AG08395 (cell line): ENCODE data around the gene OST4.
A peak's percentile ranks its signal among the peaks of the same experiment; 100 is the strongest.
"Not testable (repeated sequence)": the region's sequence is repeated elsewhere in the genome, so short reads cannot be mapped to it uniquely, and the experiment has no call there.

Source experiments
- DNase-seq: peaks from one replicate; pipeline ENCODE4 v3.0.0; 2012; ENCODE audit warnings: mixed read lengths, low spot score

Gene OST4

GRCh38 chr2:27079233-27080139 lies 8.0 kb upstream of the OST4 start:
- peak; percentile 26 for DNase-seq

GRCh38 chr2:27078267-27079194 lies 7.1 kb upstream of the OST4 start, which contains the start of gene EMILIN1:
EMILIN1 (plus strand) TSS chr2:27078615; CDS start chr2:27079066, 451 bp downstream.
- DNase-seq = peak; percentile 90

GRCh38 chr2:27077231-27077630 lies 5.8 kb upstream of the OST4 start:
- no peak for DNase-seq

- DNase-seq = no peak
Measured at GRCh38 chr2:27076323-27076722, 4.9 kb upstream of the OST4 start.

GRCh38 chr2:27075566-27075871 lies 4.1 kb upstream of the OST4 start:
- not testable (repeated sequence) for DNase-seq

- no peak for DNase-seq
Measured at GRCh38 chr2:27074738-27075565, 3.5 kb upstream of the OST4 start.

- no peak for DNase-seq
Measured at GRCh38 chr2:27073782-27074181, 2.3 kb upstream of the OST4 start.

- no peak for DNase-seq
Measured at GRCh38 chr2:27072920-27073319, 1.5 kb upstream of the OST4 start.

- DNase-seq = no peak
Measured at GRCh38 chr2:27071990-27072830, 756 bp upstream of the OST4 start.

- DNase-seq = no peak
Measured at GRCh38 chr2:27070653-27071276, 689 bp downstream of the OST4 start.

GRCh38 chr2:27069961-27070618 lies 1.4 kb downstream of the OST4 start:
- DNase-seq = no peak

- DNase-seq = no peak
Measured at GRCh38 chr2:27069436-27069835, 2.0 kb downstream of the OST4 start.

GRCh38 chr2:27067385-27067784 lies 4.1 kb downstream of the OST4 start:
- DNase-seq = no peak

GRCh38 chr2:27065128-27065527 lies 6.3 kb downstream of the OST4 start:
- DNase-seq = no peak

- no peak for DNase-seq
Measured at GRCh38 chr2:27060323-27060722, 11.1 kb downstream of the OST4 start.

- no peak for DNase-seq
Measured at GRCh38 chr2:27059141-27059820, 12.2 kb downstream of the OST4 start.

GRCh38 chr2:27058210-27058609 lies 13.2 kb downstream of the OST4 start:
- no peak for DNase-seq

- DNase-seq = no peak
Measured at GRCh38 chr2:27057184-27057583, 14.3 kb downstream of the OST4 start.

- no peak for DNase-seq
Measured at GRCh38 chr2:27054721-27055120, 16.7 kb downstream of the OST4 start.
